LNCaP clone FGC (cell line): ENCODE results near the gene CLSTN3.

Experiments
- DNase-seq: peaks from one replicate; pipeline ENCODE4 v3.0.0-alpha.2; 2011; ENCODE audit warnings: low read depth
- H3K4me3 ChIP-seq: 2 replicates; pipeline ENCODE4 v1.5.1; 2011; ENCODE audit warnings: mild to moderate bottlenecking, low read depth, low read length, control low read depth
- TF ChIP-seq, protein P1 (sequence below): IDR thresholded peaks from 2 replicates; pipeline ENCODE4 v1.5.1; 2012; ENCODE audit warnings: mild to moderate bottlenecking; ENCODE audit not compliant: control insufficient read depth, insufficient read depth; ENCODE audit errors: extremely low read depth

Gene CLSTN3

DNA sequence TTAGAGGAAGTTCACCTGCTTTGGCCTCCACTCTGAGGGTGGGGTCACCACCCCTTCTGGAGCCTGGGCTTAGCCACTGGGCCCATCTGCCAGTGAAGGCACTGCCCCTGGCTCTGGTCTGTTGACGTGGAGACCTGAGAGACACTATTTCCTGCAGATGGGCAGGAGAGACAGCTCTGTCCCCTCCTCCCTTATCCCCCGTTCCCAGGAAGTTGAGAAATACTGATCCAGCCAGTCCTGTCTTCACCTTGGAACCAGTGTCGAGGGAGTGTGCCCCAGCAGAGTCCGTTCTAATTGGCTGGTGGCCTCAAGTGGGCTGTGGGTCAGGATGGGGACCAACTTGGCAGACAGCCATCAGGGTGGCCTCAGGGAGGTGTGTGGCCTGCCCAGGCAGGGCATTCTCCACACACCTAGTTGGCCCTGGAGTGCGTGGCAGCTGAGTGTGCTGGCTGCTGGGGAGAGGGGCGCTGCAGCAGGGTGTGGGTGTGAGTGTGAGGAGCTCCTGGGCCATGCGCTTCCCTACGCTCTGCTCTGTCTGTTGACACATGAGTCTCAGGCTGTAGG, 25.4 kb downstream of the CLSTN3 start:
- DNase-seq, result no peak

DNA sequence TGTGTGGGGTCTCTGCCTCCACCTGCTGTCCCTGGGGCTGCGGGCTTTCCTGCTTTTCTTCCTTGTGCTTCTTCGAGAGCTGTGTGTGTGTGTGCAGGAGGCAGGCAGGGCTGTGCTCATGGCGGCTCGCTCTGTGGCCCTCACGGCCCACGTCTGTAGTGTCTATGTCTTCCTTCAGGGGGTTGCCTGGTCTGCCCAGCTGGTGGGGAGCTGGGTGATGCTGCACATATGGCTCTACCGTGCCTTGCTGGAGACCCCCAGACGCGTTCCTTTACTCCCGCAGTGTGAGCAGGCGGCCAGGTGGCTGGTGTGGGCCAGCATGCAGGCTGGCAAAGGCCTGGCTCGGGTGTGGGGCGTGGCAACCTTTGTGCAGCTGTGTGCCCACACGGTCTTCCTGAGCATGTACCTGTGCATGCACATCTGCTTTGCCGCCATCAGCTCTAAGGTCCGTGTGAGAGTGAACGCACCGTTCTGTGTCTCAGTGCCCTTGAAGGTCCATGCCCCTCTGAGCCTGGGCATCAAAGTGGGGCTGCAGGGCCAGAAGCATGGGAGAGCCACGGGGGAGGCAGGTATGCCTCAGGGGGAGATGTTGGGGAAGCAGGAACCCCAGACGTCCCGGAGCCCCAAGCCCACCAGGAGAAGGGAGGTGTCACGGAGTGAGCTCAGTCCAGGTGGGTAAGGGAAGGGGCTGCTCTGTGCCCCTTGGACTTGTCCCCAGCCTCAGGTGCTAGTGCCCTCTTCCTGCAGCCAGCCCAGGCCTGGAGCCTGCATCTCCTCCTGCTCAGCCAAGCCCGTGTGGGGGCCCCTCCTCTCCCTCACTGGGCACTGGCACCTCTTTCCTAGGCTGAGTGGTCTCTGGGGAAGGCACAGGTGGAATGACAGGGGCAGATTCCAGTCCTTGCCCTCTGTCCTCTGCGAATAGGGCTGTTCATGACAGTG, 26.4 kb downstream of the CLSTN3 start:
- TF ChIP-seq, protein P1, sequence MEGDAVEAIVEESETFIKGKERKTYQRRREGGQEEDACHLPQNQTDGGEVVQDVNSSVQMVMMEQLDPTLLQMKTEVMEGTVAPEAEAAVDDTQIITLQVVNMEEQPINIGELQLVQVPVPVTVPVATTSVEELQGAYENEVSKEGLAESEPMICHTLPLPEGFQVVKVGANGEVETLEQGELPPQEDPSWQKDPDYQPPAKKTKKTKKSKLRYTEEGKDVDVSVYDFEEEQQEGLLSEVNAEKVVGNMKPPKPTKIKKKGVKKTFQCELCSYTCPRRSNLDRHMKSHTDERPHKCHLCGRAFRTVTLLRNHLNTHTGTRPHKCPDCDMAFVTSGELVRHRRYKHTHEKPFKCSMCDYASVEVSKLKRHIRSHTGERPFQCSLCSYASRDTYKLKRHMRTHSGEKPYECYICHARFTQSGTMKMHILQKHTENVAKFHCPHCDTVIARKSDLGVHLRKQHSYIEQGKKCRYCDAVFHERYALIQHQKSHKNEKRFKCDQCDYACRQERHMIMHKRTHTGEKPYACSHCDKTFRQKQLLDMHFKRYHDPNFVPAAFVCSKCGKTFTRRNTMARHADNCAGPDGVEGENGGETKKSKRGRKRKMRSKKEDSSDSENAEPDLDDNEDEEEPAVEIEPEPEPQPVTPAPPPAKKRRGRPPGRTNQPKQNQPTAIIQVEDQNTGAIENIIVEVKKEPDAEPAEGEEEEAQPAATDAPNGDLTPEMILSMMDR, result no peak
- H3K4me3 ChIP-seq, result no peak overlapping the region
- no peak for DNase-seq

More for the DNA sequence above, 25.4 kb downstream of the CLSTN3 start:
- no peak overlapping the region for H3K4me3 ChIP-seq
- TF ChIP-seq, protein P1, result no peak

DNA sequence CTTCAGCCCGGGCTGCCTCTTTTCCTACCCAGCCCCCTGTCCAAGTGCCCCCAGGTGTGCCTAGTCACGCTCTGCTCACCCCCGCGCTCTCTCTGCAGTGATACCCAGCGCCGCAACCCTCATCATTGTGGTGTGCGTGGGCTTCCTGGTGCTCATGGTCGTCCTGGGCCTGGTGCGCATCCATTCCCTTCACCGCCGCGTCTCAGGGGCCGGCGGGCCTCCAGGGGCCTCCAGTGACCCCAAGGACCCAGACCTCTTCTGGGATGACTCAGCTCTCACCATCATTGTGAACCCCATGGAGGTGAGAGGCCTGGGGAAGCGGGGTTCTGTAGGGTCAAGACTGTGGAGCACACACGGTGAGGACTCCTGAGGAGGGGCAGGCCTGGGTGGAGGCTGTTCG, 27.2 kb downstream of the CLSTN3 start:
- DNase-seq, result no peak
- no peak overlapping the region for H3K4me3 ChIP-seq
- TF ChIP-seq, protein P1, result no peak

DNA sequence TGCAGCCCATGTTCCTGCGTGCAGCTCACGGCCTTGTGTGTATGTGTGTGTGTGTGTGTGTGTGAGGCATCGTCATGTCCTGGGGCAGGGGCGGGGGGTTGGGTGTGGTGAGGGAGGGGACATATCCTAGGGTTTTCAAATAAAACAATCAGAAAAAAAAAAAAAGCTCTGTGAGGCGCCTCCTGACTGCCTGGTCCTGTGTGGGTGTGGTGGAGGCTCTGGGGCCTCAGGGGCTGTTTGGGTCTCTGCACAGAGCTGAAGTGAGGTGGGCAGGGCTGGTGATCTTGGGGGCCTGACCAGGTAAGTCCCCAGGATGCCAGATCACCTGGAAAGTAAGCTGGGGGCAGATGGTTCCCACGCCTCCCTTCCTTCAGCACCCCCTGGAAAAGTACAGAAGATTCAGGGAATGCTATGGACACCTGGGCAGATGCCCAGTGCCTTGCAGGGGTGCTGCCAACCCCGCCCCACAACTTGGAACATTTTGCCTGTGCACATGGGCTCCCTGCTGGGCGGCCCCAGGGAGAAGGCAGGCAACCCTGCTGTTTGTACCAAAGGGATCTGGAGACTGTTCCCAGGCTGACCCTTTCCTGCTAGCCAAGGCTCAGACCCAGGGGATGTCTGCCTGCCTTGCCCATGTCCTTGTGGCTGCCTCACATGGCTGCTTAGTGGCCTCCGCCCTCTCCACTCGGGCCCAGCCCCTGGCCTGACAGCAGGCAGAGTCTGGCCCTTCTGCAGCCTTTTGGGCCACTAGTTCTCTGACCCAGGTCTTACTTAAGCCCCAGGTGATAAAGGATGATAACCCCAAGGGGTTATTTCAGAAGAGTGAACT, 28.8 kb downstream of the CLSTN3 start:
- DNase-seq, result no peak
- no peak overlapping the region for H3K4me3 ChIP-seq
- TF ChIP-seq, protein P1, result no peak

DNA sequence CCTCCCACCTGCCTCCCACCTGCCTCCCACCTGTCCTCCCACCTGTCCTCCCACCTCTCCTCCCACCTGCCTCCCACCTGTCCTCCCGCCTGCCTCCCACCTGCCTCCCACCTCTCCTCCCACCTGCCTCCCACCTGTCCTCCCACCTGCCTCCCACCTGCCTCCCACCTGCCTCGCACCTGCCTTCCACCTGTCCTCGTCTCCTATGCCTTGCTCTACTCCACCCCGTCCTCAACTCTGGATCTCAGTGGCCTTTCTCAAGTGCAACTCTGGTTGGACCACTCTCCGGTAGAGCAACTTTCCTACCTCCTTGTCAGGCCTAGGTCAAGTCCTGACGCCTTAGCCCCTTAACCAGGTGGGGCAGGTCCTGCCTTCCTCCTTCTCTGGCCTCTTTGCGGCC, 30.0 kb downstream of the CLSTN3 start:
- no peak for DNase-seq
- TF ChIP-seq, protein P1, result no peak
- no peak overlapping the region for H3K4me3 ChIP-seq

DNA sequence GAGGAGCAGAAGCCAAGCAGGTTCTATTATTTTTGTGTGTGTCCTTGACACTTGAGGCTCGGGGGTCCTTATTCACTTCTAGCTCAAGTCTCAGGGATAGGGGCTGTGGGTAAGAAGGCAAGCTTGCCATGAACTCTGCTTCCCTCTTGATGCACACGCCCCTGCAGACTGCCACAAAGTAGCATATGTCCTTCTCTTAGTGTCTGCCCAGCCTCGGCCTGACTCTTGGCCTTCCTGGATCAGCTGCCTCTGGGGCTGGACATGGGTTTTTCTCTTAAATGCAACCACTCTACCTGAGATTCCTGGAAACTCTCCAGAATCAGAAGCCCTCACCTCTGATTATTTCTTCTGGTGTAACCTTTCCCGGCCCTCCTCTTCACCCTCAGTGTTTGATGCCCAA, 31.2 kb downstream of the CLSTN3 start:
- no peak for DNase-seq
- TF ChIP-seq, protein P1, result no peak
- H3K4me3 ChIP-seq, result no peak overlapping the region
